Ovary (tissue), 3 donors: ENCODE data around the gene ACVR1.

Experiments
- EP300 ChIP-seq: sonication (generic); formaldehyde crosslinking; IDR thresholded peaks from one replicate; pipeline ENCODE4 v1.6.1; 2017; ENCODE audit warnings: antibody characterized with exemption
- TF ChIP-seq, protein P1 (sequence below), 3 donors: fragments of 450-650 bp in 2 of 3; fragments of 200-600 bp in 1 of 3; IDR thresholded peaks; one replicate each; pipeline versions ENCODE4 v1.5.1 to v1.8.0; 2016 to 2022; ENCODE audit warnings: antibody characterized with exemption in 3 of 3, mild to moderate bottlenecking in 1 of 3
- donor health status: DM: no; HTN: no; CAD: no.

DNA sequence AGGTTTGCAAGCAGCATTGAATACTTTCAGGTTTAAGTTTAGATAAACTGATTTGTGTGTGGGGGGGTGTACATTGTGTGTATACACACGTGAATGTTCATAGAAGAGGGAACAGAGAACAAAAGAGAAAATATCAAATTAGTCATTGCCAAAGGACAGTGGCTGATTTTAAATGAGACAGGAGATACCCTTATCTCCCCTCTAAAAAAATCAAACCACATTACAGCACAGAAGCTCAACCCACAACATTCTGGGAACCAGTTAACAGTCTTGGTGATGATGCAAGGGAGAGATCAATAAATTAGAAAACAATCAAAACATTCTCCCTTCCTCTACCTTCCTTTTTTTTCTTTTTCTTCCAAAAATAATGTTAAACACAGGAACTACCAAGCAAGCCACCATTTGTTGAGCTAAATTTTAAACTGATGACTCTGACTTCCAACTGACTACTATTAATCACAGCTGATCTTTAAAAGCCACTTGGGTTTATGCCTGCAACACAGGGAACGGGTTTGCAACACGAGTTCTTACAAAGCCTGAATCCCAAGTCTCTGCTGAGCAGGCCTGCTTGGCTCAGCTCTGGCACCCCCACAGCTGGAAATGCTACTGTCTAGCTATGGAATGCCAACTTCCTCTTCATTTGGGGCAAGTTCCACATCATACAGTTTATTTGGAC, 128.3 kb downstream of the ACVR1 start:
- TF ChIP-seq, protein P1, sequence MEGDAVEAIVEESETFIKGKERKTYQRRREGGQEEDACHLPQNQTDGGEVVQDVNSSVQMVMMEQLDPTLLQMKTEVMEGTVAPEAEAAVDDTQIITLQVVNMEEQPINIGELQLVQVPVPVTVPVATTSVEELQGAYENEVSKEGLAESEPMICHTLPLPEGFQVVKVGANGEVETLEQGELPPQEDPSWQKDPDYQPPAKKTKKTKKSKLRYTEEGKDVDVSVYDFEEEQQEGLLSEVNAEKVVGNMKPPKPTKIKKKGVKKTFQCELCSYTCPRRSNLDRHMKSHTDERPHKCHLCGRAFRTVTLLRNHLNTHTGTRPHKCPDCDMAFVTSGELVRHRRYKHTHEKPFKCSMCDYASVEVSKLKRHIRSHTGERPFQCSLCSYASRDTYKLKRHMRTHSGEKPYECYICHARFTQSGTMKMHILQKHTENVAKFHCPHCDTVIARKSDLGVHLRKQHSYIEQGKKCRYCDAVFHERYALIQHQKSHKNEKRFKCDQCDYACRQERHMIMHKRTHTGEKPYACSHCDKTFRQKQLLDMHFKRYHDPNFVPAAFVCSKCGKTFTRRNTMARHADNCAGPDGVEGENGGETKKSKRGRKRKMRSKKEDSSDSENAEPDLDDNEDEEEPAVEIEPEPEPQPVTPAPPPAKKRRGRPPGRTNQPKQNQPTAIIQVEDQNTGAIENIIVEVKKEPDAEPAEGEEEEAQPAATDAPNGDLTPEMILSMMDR (IDR thresholded peaks at IDR 0.05), result no peak
- no peak for TF ChIP-seq EP300
